A549 treated with RU486 at 1 μM for 4 hours (cell line): ENCODE results near the gene SV2A. TPM values are rescaled to one million over a fixed set of nuclear protein-coding genes. Genes with fewer than 3 reads are reported as not detected.

Source experiments
- total RNA-seq: library from RNA; stranded (reverse); fragments of 200-300 nt; extraction: Qiagen RNA extraction; gene quantifications from 5 replicates; pipeline ENCODE4 v1.2.3, GENCODE V29; 2022; ENCODE audit warnings: low read depth

Gene SV2A
- total RNA-seq = 0.06 to 0.19 TPM (median 0.13 TPM) in 5 replicates

DNA sequence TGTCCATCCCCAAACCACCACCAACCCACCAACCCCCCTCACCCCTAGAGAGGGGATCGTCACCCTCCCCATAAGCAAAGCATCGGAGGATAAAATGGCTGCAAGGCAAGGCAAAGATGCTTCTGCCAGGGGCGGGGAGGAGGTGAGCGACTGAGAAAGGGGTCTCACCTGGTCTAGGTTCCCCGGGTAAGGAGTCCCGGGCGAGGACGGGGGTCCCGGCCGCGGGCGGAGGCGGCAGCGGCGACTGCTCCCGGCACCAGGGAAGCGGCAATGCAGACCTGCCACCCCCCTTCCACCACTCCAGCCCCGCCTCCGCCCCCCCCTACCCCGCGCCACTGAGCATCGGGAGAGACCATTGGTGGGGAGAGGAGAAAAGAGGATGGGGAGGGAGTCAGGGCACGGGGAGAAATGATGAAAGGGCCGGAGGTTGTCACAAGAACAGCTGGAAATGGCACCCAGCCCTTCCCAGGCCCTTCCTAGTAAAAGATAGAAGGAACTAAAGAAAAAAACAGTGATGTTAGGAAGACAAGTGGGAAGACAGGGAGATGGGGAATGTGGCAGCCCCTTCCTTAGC is at the start of gene SV2A:
Gene SV2A, minus strand, starts transcription at position 274 of the 574 bp plus-strand sequence. CDS start 4,004 bp downstream, outside the sequence.

DNA sequence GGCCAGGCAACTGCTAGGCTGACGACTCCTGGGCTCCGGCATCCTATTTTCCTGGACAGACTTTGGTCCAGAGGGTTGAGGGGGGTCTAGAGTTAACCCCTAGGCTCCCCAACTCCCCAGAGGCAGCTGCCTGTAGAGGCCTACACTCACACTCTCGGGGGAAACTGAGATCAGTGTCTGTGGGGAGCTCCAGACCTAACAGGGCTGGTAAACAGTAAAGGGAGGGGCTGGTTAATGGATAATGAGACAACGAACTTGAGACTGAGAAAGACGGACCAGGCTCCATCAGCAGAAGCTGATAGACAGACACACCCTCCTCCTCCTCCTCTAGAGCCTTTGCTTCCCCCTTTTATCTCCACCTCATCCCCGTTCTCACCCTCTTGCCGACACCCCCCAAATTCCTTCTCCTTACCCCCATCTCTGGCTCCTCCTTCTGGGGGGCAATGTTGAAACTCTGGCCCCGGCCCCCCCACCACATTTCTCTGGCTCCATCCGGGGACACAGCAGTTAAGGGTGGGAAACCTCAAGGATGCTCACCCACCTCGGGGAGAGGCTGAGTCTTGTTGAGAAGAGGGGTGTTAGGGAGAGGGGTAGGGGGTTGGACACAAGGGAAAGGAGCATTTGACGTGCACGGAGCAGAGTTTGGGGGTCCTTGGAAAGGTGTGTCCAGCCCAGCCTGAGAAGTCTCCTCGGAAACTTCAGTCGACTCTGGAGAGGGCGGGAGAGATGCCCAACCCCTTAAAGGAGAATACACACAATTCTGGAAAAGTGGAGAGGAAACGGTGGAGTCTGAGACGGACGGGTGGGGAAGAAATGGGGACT is 18.7 kb upstream of the SV2A start, which contains the start of gene MTMR11:
Gene MTMR11, minus strand, starts transcription at position 710 of the 822 bp plus-strand sequence. Its CDS starts 232 bp downstream, at position 478.

DNA sequence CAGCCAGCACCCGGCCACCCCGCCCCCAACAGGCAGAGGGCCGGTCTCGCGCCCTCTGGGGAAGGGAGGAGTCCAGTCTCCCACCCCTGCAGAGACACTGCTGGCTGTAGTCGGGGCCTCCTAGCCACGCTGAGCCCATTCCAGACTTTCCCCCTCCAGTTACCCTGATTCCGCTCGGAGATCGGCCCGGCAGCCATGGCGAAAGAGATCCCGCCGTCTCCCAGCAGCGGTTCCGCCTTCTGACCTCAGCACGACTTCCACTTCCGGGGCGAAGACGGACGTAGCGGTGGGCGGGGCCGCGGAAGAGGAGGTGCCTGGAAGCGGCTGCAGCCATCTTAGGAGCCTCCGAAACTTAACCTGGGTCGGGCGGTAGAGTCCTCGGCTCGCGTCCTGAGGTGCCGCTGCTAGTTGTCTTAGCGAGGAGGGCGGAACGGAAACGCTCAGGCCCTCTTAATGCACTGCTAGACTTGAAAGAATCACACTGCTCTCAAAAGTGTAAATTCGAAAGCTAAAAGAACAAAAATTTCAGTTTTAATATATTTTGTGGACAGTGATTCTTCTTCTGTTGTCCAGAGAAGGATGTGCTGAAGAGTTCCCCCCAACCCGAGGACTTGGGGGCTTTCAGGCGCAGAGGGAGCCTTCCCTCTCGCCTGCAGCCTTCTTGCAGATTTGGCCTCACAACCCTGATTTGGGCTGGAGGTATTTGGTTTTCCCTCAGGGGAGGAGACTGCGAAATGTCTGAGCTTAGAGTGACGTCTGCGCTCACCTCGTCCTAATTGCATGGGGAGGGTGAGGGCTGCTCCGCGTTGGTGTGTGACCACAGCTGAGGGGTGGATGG is 10.1 kb upstream of the SV2A start, which contains the start of gene SF3B4:
Gene SF3B4, minus strand, starts transcription at position 241 of the 838 bp plus-strand sequence. Its CDS starts 44 bp downstream, at position 197.

GRCh38 chr1:149899460-149900284 is 18.0 kb downstream of the SV2A start, which contains the start of gene BOLA1:
Gene BOLA1 (plus strand): TSS chr1:149899568. CDS start chr1:149900060, 492 bp downstream.

Other genes with a start within 250 kb of the SV2A start
- not detected in 5 replicates for gene FCGR1A, start 135.2 kb downstream of the SV2A start, total RNA-seq
- 15.7 to 25.5 TPM (median 22.5 TPM) in 5 replicates for gene BOLA1, start 18.3 kb downstream of the SV2A start, total RNA-seq
- 118 to 143 TPM (median 134 TPM) in 5 replicates for gene SF3B4, start 10.0 kb upstream of the SV2A start, total RNA-seq
- 6.3 to 9.6 TPM (median 8.5 TPM) in 5 replicates for gene MTMR11, start 19.0 kb upstream of the SV2A start, total RNA-seq
- 8.1 to 13.0 TPM (median 10.2 TPM) in 5 replicates for gene OTUD7B, start 92.9 kb upstream of the SV2A start, total RNA-seq
- gene VPS45, start 149.9 kb upstream of the SV2A start, total RNA-seq = 16.1 to 17.5 TPM (median 16.9 TPM) in 5 replicates
- 6.9 to 9.4 TPM (median 8.3 TPM) in 5 replicates for gene PLEKHO1, start 232.1 kb upstream of the SV2A start, total RNA-seq